Endothelial cell of umbilical vein (primary cell): ENCODE data around the gene SYTL1. TPM values are rescaled to one million over a fixed set of nuclear protein-coding genes. Genes with fewer than 3 reads are reported as not detected.

Experiments used
- BruUV-seq: library from RNA; stranded (reverse); fragments of 400-500 nt; replicated peaks from 2 replicates; lab custom pipeline; 2021; lab: Mats Ljungman, UMichigan
- CTCF ChIA-PET: fragments of 300-600, 350-600 bp; sonication (Branson Sonifier 250); formaldehyde crosslinking; loops from one replicate; lab custom pipeline; 2021; ENCODE audit warnings: antibody characterized with exemption, inconsistent platforms; lab: Charles Lee
- POLR2A ChIA-PET: fragments of 300-600, 350-600 bp; sonication (Branson Sonifier 250); formaldehyde crosslinking; loops from one replicate; lab custom pipeline; 2021; ENCODE audit warnings: antibody characterized with exemption, inconsistent platforms; lab: Charles Lee
- DNase-seq: peaks from one replicate; pipeline ENCODE4 v3.0.0-alpha.2; 2011; ENCODE audit warnings: low read depth, low spot score
- FAIRE-seq: peaks from 2 replicates; lab custom pipeline; 2011; peaks lifted over from hg19 to GRCh38; lab: Jason Lieb, UNC
- H2AFZ ChIP-seq: 2 replicates; pipeline ENCODE4 v1.6.0; 2012; ENCODE audit warnings: low read depth, low read length, control low read depth, inconsistent platforms
- H3K27ac ChIP-seq: 2 replicates; pipeline ENCODE4 v1.5.1; 2011; ENCODE audit warnings: low read depth, mild to moderate bottlenecking, control low read depth, low read length, moderate library complexity; ENCODE audit not compliant: insufficient read depth
- H3K27me3 ChIP-seq, 2 experiments: 2 replicates each; pipeline versions ENCODE4 v1.6.0 to v1.6.1; 2011; ENCODE audit warnings: low read length in 2 of 2, mixed read lengths in 1 of 2; ENCODE audit not compliant: control insufficient read depth in 2 of 2, insufficient read depth in 2 of 2
- H3K36me3 ChIP-seq, 2 experiments: 2 replicates in 1 of 2; 3 replicates in 1 of 2; pipeline ENCODE4 v1.5.1; 2011; ENCODE audit warnings: low read length in 2 of 2, mild to moderate bottlenecking in 1 of 2, moderate library complexity in 1 of 2; ENCODE audit not compliant: control insufficient read depth in 2 of 2, insufficient read depth in 2 of 2; ENCODE audit errors: extremely low read depth in 1 of 2
- H3K4me1 ChIP-seq: 3 replicates; pipeline ENCODE4 v1.5.1; 2011; ENCODE audit warnings: mild to moderate bottlenecking, low read length; ENCODE audit not compliant: control insufficient read depth, insufficient read depth; ENCODE audit errors: extremely low read depth
- H3K4me2 ChIP-seq: 2 replicates; pipeline ENCODE4 v1.6.1; 2011; ENCODE audit warnings: low read length, control low read depth, mixed read lengths; ENCODE audit not compliant: insufficient read depth
- H3K4me3 ChIP-seq, 3 experiments: fragments of 200-600 bp in 1 of 3; sonication (generic), shearing (Covaris generic) in 1 of 3; replicated peaks in 1 of 3; 2 replicates each; pipeline ENCODE4 v1.5.1; 2011 to 2016; ENCODE audit warnings: control low read depth in 3 of 3, low read length in 3 of 3, mild to moderate bottlenecking in 2 of 3, inconsistent platforms in 1 of 3, low read depth in 1 of 3, moderate library complexity in 1 of 3; ENCODE audit not compliant: insufficient read depth in 1 of 3
- H3K79me2 ChIP-seq: 2 replicates; pipeline ENCODE4 v1.6.0; 2012; ENCODE audit warnings: low read length, inconsistent platforms; ENCODE audit not compliant: control insufficient read depth, insufficient read depth
- H3K9ac ChIP-seq: replicated peaks from 2 replicates; pipeline ENCODE3; 2011; ENCODE audit warnings: low read length, control low read depth; ENCODE audit not compliant: insufficient read depth; ENCODE audit errors: extremely low read depth
- H3K9me1 ChIP-seq: replicated peaks from 3 replicates; pipeline ENCODE4 v1.6.0; 2011; ENCODE audit warnings: mild to moderate bottlenecking, low read length; ENCODE audit not compliant: control insufficient read depth, insufficient read depth; ENCODE audit errors: extremely low read depth
- H3K9me3 ChIP-seq: replicated peaks from 2 replicates; pipeline ENCODE4 v1.5.1; 2012; ENCODE audit warnings: low read length, inconsistent platforms; ENCODE audit not compliant: control insufficient read depth, insufficient read depth
- H4K20me1 ChIP-seq: replicated peaks from 2 replicates; pipeline ENCODE3; 2011; ENCODE audit warnings: mild to moderate bottlenecking, low read length; ENCODE audit not compliant: control insufficient read depth, insufficient read depth; ENCODE audit errors: extremely low read depth
- EZH2 ChIP-seq: IDR thresholded peaks from 2 replicates; pipeline ENCODE4 v1.6.1; 2012; ENCODE audit warnings: borderline replicate concordance, low read depth, mild to moderate bottlenecking, moderate library complexity, low read length, inconsistent platforms; ENCODE audit not compliant: severe bottlenecking
- FOS ChIP-seq: IDR thresholded peaks from 2 replicates; pipeline ENCODE4 v1.6.1; 2011; ENCODE audit warnings: mild to moderate bottlenecking, low read length, moderate library complexity, borderline replicate concordance; ENCODE audit not compliant: insufficient read depth
- GATA2 ChIP-seq: IDR thresholded peaks from 2 replicates; pipeline ENCODE4 v1.7.0; 2011; ENCODE audit warnings: low read depth, mild to moderate bottlenecking, moderate library complexity, mixed read lengths, low read length; ENCODE audit not compliant: insufficient read length, insufficient read depth
- JUN ChIP-seq: IDR thresholded peaks from 2 replicates; pipeline ENCODE4 v1.6.1; 2011; ENCODE audit warnings: borderline replicate concordance, low read depth; ENCODE audit not compliant: insufficient read length, insufficient read depth
- MYC ChIP-seq: IDR thresholded peaks from one replicate; pipeline ENCODE4 v1.6.1; 2011; ENCODE audit warnings: mild to moderate bottlenecking, low read depth, low read length
- POLR2A ChIP-seq: IDR thresholded peaks from 2 replicates; pipeline ENCODE4 v1.6.1; 2012; ENCODE audit warnings: low read depth, mild to moderate bottlenecking, control low read depth, low read length
- POLR2AphosphoS5 ChIP-seq: IDR thresholded peaks from 2 replicates; pipeline ENCODE4 v1.6.1; 2012; ENCODE audit warnings: low read depth, mild to moderate bottlenecking, control low read depth, low read length, moderate library complexity; ENCODE audit not compliant: insufficient read depth
- dilution Hi-C: fragments of 300-500 bp; cut with MboI; formaldehyde crosslinking; loops from one replicate; pipeline ENCODE4 v1.15.0; 2019; ENCODE audit warnings: low sequenced_read_pairs; ENCODE audit not compliant: extremely low pct_ligation_motif_present
- intact Hi-C: fragments of 100-400 bp; cut with micrococcal nuclease; formaldehyde crosslinking; loops from one replicate; pipeline ENCODE4 v1.10.0; 2022
- polyA plus RNA-seq, 4 experiments: library from polyadenylated mRNA; depleted of rRNA in 3 of 4; stranded (reverse) in 3 of 4; unstranded in 1 of 4; fragments of >200 nt; gene quantifications; 2 replicates each; pipeline versions ENCODE4 v1.2.1 to v1.2.3, GENCODE V29; 2011 to 2012; ENCODE audit warnings: missing spikeins in 1 of 4
- total RNA-seq: library from RNA; stranded (reverse); gene quantifications from 2 replicates; pipeline ENCODE4 v1.2.3, GENCODE V29; 2021
- TF ChIP-seq, protein P1 (sequence below), 2 donors: IDR thresholded peaks; 1 replicate in 1 of 2; 2 replicates in 1 of 2; pipeline ENCODE4 v1.5.1; 2011; ENCODE audit warnings: low read length in 2 of 2, mild to moderate bottlenecking in 2 of 2, moderate library complexity in 2 of 2, control low read depth in 1 of 2, inconsistent platforms in 1 of 2, low read depth in 1 of 2; ENCODE audit not compliant: insufficient read depth in 1 of 2; ENCODE audit errors: extremely low read depth in 1 of 2
- TF ChIP-seq, protein P2 (sequence below): IDR thresholded peaks from 2 replicates; pipeline ENCODE4 v1.6.1; 2011; ENCODE audit not compliant: insufficient read depth, insufficient read length

The SYTL1 gene
- total and polyA plus RNA-seq, 2 donors (not counting 3 experiments of a cell fraction or from before 2014, with no cell fraction given) = 0.04 TPM; not detected in 1

DNA sequence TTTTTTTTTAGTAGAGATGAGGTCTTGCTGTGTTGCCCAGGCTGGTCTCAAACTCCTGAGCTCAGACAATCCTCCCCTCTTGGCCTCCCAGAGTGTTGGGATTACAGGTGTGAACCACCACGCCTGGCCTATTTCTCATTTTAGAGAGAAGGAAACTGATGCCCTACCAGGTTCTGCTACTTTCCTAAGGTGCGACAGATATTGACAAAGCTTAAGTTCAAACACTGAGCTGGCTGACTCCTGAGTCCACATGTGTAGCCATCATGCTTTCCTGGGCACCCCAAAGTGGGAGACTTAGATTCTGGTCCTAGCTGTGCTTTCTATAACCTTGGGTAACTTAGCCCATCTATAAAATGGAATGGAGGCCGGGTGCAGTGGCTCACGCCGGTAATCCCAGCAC is 25.0 kb upstream of the SYTL1 start:
- dilution Hi-C loops = no loop called here
- H3K4me2 ChIP-seq = no peak overlapping the region
- no peaks in the 10 kb centered on the region for H3K9me3 ChIP-seq
- FAIRE-seq (no peak), DNase-seq (no peak)
- peaks cover 0 to 4% of the 10 kb centered on the region in 2 experiments for H3K27me3 ChIP-seq
- CTCF ChIA-PET = interaction anchor here (0.6 to 2.0 kb wide), 7 partner anchors 10 to 416 kb away, joined by 3 to 8 read pairs (median 5); no protein-coding TSS in a partner anchor
- TF ChIP-seq MYC (no peak), EZH2 (no peak), POLR2A (no peak), JUN (no peak), GATA2 (no peak), FOS (no peak), POLR2AphosphoS5 (no peak)
- TF ChIP-seq, protein P1, sequence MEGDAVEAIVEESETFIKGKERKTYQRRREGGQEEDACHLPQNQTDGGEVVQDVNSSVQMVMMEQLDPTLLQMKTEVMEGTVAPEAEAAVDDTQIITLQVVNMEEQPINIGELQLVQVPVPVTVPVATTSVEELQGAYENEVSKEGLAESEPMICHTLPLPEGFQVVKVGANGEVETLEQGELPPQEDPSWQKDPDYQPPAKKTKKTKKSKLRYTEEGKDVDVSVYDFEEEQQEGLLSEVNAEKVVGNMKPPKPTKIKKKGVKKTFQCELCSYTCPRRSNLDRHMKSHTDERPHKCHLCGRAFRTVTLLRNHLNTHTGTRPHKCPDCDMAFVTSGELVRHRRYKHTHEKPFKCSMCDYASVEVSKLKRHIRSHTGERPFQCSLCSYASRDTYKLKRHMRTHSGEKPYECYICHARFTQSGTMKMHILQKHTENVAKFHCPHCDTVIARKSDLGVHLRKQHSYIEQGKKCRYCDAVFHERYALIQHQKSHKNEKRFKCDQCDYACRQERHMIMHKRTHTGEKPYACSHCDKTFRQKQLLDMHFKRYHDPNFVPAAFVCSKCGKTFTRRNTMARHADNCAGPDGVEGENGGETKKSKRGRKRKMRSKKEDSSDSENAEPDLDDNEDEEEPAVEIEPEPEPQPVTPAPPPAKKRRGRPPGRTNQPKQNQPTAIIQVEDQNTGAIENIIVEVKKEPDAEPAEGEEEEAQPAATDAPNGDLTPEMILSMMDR (IDR thresholded peaks at IDR 0.05; ENCODE audit: extremely low read depth in 1 of 2, insufficient read depth in 1 of 2, low read depth in 1 of 2, low read length in 2 of 2) = no peak
- TF ChIP-seq, protein P2, sequence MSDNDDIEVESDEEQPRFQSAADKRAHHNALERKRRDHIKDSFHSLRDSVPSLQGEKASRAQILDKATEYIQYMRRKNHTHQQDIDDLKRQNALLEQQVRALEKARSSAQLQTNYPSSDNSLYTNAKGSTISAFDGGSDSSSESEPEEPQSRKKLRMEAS = no peak
- no peaks in the 10 kb centered on the region for H4K20me1 ChIP-seq
- no peak overlapping the region for H2AFZ ChIP-seq
- H3K79me2 ChIP-seq = no peaks in the 10 kb centered on the region
- no TSS peak for BruUV-seq
- H3K36me3 ChIP-seq = no peaks in the 10 kb centered on the region
- POLR2A ChIA-PET = no interaction called here
- intact Hi-C loops = no loop called here
- H3K9me1 ChIP-seq = no peaks in the 10 kb centered on the region
- no peak overlapping the region for H3K9ac ChIP-seq
- no peak overlapping the region for H3K4me3 ChIP-seq
- H3K27ac ChIP-seq = no peak overlapping the region
- H3K4me1 ChIP-seq = no peaks in the 10 kb centered on the region
